HCT116 (cell line): ENCODE data around the gene AKNAD1. TPM values are rescaled to one million over a fixed set of nuclear protein-coding genes. Genes with fewer than 3 reads are reported as not detected.
A peak's percentile ranks its signal among the peaks of the same experiment; 100 is the strongest.

ENCODE experiments used
- ATAC-seq: fragments of 200-7000 bp; cut with Tn5 transposase; 2 replicates; pipeline ENCODE4 v1.9.1; 2020; ENCODE audit warnings: mild to moderate bottlenecking, moderate library complexity
- BruUV-seq: library from RNA; stranded (reverse); fragments of 400-500 nt; replicated peaks from 2 replicates; lab custom pipeline; 2021; lab: Mats Ljungman, UMichigan
- CTCF ChIA-PET: fragments of 300-600 bp; sonication (Branson Sonifier 250); formaldehyde crosslinking; loops from one replicate; lab custom pipeline; 2021; ENCODE audit warnings: antibody characterized with exemption; lab: Charles Lee
- POLR2A ChIA-PET: fragments of 300-600, 350-600 bp; sonication (Branson Sonifier 250); formaldehyde crosslinking; loops from one replicate; lab custom pipeline; 2021; ENCODE audit warnings: antibody characterized with exemption; lab: Charles Lee
- RAD21 ChIA-PET, 2 experiments: fragments of 300-600 bp; sonication (Branson Sonifier 250); formaldehyde crosslinking; loops; one replicate each; lab custom pipeline; 2023; ENCODE audit warnings: low total read pairs in 2 of 2; ENCODE audit not compliant: uncharacterized antibody in 2 of 2, unreplicated experiment in 2 of 2, low non-redundant PET in 1 of 2; lab: Charles Lee
- DNase-seq: peaks from one replicate; pipeline ENCODE4 v3.0.0-alpha.2; 2010; ENCODE audit warnings: low read depth, low spot score
- H2AFZ ChIP-seq: fragments of 200-600 bp; shearing (Covaris generic), sonication (generic); 2 replicates; pipeline ENCODE4 v1.6.1; 2017; ENCODE audit warnings: low read depth, mixed run types, mixed read lengths, antibody characterized with exemption, low read length; ENCODE audit not compliant: poor library complexity, severe bottlenecking
- H3K27ac ChIP-seq: 2 replicates; pipeline ENCODE4 v1.5.1; 2012; ENCODE audit warnings: low read depth, low read length
- H3K27me3 ChIP-seq: fragments of 200-600 bp; sonication (generic); 2 replicates; pipeline ENCODE4 v1.6.1; 2016; ENCODE audit warnings: mixed run types, low read length, mixed read lengths; ENCODE audit not compliant: insufficient read depth
- H3K36me3 ChIP-seq, 2 experiments: fragments of 200-500 bp in 1 of 2; fragments of 200-600 bp in 1 of 2; sonication (Bioruptor generic) in 1 of 2; sonication (generic) in 1 of 2; 2 replicates each; pipeline versions ENCODE4 v1.5.1 to v1.6.1; 2014 to 2016; ENCODE audit warnings: low read length in 2 of 2, inconsistent platforms in 1 of 2, mixed read lengths in 1 of 2, mixed run types in 1 of 2; ENCODE audit not compliant: insufficient read depth in 2 of 2, control insufficient read depth in 1 of 2
- H3K4me1 ChIP-seq, 2 experiments: fragments of 200-600 bp in 1 of 2; sonication (generic) in 1 of 2; 2 replicates each; pipeline versions ENCODE4 v1.5.1 to v1.6.1; 2012 to 2017; ENCODE audit warnings: low read length in 2 of 2, inconsistent platforms in 1 of 2, mild to moderate bottlenecking in 1 of 2, mixed read lengths in 1 of 2, mixed run types in 1 of 2, moderate library complexity in 1 of 2; ENCODE audit not compliant: insufficient read depth in 2 of 2, control insufficient read depth in 1 of 2
- H3K4me2 ChIP-seq: fragments of 200-600 bp; sonication (generic); 2 replicates; pipeline ENCODE4 v1.6.1; 2017; ENCODE audit warnings: mixed run types, low read length, mixed read lengths
- H3K4me3 ChIP-seq, 2 experiments: fragments of 200-600 bp in 1 of 2; sonication (generic) in 1 of 2; replicated peaks in 1 of 2; 2 replicates each; pipeline ENCODE4 v1.5.1; 2011 to 2016; ENCODE audit warnings: low read length in 2 of 2, control low read depth in 1 of 2, low read depth in 1 of 2, mild to moderate bottlenecking in 1 of 2, mixed read lengths in 1 of 2, mixed run types in 1 of 2
- H3K79me2 ChIP-seq: fragments of 200-600 bp; sonication (generic); 2 replicates; pipeline ENCODE4 v1.6.1; 2017; ENCODE audit warnings: mild to moderate bottlenecking, mixed run types, low read length, moderate library complexity, mixed read lengths; ENCODE audit not compliant: insufficient read depth
- H3K9ac ChIP-seq: fragments of 200-600 bp; sonication (generic); 2 replicates; pipeline ENCODE4 v1.6.1; 2016; ENCODE audit warnings: low read length, mixed read lengths
- H3K9me2 ChIP-seq: fragments of 200-600 bp; sonication (generic), shearing (Covaris generic); 2 replicates; pipeline ENCODE4 v1.6.1; 2017; ENCODE audit warnings: mixed run types, mild to moderate bottlenecking, moderate library complexity; ENCODE audit not compliant: insufficient read depth
- H3K9me3 ChIP-seq, 2 experiments: fragments of 200-500 bp in 1 of 2; fragments of 200-600 bp in 1 of 2; sonication (Bioruptor generic) in 1 of 2; sonication (generic) in 1 of 2; 2 replicates each; pipeline ENCODE4 v1.6.1; 2014 to 2017; ENCODE audit warnings: low read length in 2 of 2, mixed read lengths in 2 of 2, inconsistent platforms in 1 of 2, low read depth in 1 of 2, mild to moderate bottlenecking in 1 of 2, mixed run types in 1 of 2, moderate library complexity in 1 of 2; ENCODE audit not compliant: control insufficient read depth in 1 of 2, insufficient read depth in 1 of 2
- H4K20me1 ChIP-seq: fragments of 200-600 bp; sonication (generic), shearing (Covaris generic); 2 replicates; pipeline ENCODE4 v1.6.1; 2017; ENCODE audit warnings: mixed run types, mild to moderate bottlenecking, moderate library complexity; ENCODE audit not compliant: insufficient read depth
- CEBPB ChIP-seq: IDR thresholded peaks from 2 replicates; pipeline ENCODE4 v1.6.1; 2012; ENCODE audit warnings: low read depth
- EZH2 ChIP-seq: fragments of 200-600 bp; sonication (generic); IDR thresholded peaks from 2 replicates; pipeline ENCODE4 v1.6.1; 2017; ENCODE audit warnings: antibody characterized with exemption, mixed run types
- POLR2A ChIP-seq: IDR thresholded peaks from 2 replicates; pipeline ENCODE4 v1.7.0; 2011; ENCODE audit warnings: borderline replicate concordance; ENCODE audit not compliant: insufficient read depth, insufficient read length; ENCODE audit errors: extremely low read depth
- POLR2AphosphoS5 ChIP-seq: IDR thresholded peaks from 2 replicates; pipeline ENCODE4 v1.6.1; 2011; ENCODE audit warnings: mild to moderate bottlenecking, low read depth, low read length, moderate library complexity
- SIN3A ChIP-seq: IDR thresholded peaks from 2 replicates; pipeline ENCODE4 v1.6.1; 2012; ENCODE audit warnings: low read depth
- SP1 ChIP-seq: IDR thresholded peaks from 2 replicates; pipeline ENCODE4 v1.6.1; 2012; ENCODE audit warnings: low read depth
- ZFX ChIP-seq: fragments of 450-650 bp; IDR thresholded peaks from 2 replicates; pipeline ENCODE4 v1.6.1; 2017
- intact Hi-C: fragments of 100-400 bp; cut with micrococcal nuclease; formaldehyde crosslinking; loops from 2 replicates; pipeline ENCODE4 v1.10.0; 2022
- total RNA-seq: library from RNA; stranded (reverse); gene quantifications from one replicate; pipeline ENCODE4 v1.2.1, GENCODE V29; 2021; ENCODE audit not compliant: unreplicated experiment
- TF ChIP-seq, protein P1 (sequence below): IDR thresholded peaks from 2 replicates; pipeline ENCODE4 v1.6.1; 2012; ENCODE audit warnings: low read depth
- TF ChIP-seq, protein P2 (sequence below), 3 experiments: fragments of 200-600 bp in 1 of 3; sonication (generic) in 1 of 3; IDR thresholded peaks in 2 of 3; conservative IDR thresholded peaks in 1 of 3; 2 replicates each; pipeline ENCODE4 v1.5.1; 2012 to 2017; ENCODE audit warnings: low read depth in 2 of 3, low read length in 2 of 3, antibody characterized with exemption in 1 of 3, borderline replicate concordance in 1 of 3, control low read depth in 1 of 3, mild to moderate bottlenecking in 1 of 3, mixed read lengths in 1 of 3, mixed run types in 1 of 3, moderate library complexity in 1 of 3; ENCODE audit not compliant: insufficient read depth in 1 of 3
- TF ChIP-seq, protein P3 (sequence below): IDR thresholded peaks from 2 replicates; pipeline ENCODE4 v1.6.1; 2012
- TF ChIP-seq, protein P4 (sequence below): IDR thresholded peaks from 2 replicates; pipeline ENCODE4 v1.6.1; 2012

AKNAD1 gene
- total RNA-seq, 1 experiment from 2014 or later = 0.15 TPM

DNA sequence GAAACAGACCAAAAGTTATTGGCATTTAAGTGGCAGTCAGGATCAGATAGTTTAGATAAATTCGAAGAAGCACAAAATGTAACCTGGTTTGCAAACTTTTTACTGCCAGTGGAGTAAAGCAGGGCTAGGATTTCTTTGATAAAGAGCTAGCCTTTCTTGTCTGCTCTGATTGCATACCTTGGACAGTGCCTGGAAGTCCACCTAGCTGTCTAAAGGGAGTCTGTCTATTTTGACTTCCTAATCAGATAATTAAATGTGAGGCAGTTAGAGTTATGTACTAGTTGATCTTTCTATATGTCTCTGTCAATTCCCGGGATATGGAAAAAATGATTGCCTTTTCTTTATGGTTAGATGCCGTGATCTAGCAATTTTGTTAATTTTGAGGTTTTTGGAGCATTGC, 24.0 kb upstream of the AKNAD1 start:
- ChIA-PET RAD21 (no interaction called here), POLR2A (no interaction called here), CTCF (no interaction called here)
- H3K9ac ChIP-seq = no peak overlapping the region
- H3K4me2 ChIP-seq = no peak overlapping the region
- H3K27ac ChIP-seq = no peak overlapping the region
- H3K9me2 ChIP-seq = no peaks in the 10 kb centered on the region
- intact Hi-C loops = no loop called here
- ATAC-seq (no peak), DNase-seq (no peak)
- no peaks in the 10 kb centered on the region for H3K27me3 ChIP-seq
- H3K9me3 ChIP-seq = no peaks in the 10 kb centered on the region
- peaks cover 0 to 27% of the 10 kb centered on the region in 2 experiments; a peak in 2 of 4 replicates for H3K4me1 ChIP-seq
- H2AFZ ChIP-seq = no peak overlapping the region
- no peak overlapping the region for H3K4me3 ChIP-seq
- no peaks in the 10 kb centered on the region for H3K36me3 ChIP-seq
- peaks cover 88% of the 10 kb centered on the region for H3K79me2 ChIP-seq
- no peak for TF ChIP-seq POLR2A
- TF ChIP-seq CEBPB = no peak
- TF ChIP-seq, protein P1, sequence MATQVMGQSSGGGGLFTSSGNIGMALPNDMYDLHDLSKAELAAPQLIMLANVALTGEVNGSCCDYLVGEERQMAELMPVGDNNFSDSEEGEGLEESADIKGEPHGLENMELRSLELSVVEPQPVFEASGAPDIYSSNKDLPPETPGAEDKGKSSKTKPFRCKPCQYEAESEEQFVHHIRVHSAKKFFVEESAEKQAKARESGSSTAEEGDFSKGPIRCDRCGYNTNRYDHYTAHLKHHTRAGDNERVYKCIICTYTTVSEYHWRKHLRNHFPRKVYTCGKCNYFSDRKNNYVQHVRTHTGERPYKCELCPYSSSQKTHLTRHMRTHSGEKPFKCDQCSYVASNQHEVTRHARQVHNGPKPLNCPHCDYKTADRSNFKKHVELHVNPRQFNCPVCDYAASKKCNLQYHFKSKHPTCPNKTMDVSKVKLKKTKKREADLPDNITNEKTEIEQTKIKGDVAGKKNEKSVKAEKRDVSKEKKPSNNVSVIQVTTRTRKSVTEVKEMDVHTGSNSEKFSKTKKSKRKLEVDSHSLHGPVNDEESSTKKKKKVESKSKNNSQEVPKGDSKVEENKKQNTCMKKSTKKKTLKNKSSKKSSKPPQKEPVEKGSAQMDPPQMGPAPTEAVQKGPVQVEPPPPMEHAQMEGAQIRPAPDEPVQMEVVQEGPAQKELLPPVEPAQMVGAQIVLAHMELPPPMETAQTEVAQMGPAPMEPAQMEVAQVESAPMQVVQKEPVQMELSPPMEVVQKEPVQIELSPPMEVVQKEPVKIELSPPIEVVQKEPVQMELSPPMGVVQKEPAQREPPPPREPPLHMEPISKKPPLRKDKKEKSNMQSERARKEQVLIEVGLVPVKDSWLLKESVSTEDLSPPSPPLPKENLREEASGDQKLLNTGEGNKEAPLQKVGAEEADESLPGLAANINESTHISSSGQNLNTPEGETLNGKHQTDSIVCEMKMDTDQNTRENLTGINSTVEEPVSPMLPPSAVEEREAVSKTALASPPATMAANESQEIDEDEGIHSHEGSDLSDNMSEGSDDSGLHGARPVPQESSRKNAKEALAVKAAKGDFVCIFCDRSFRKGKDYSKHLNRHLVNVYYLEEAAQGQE = peak; percentile 53
- TF ChIP-seq EZH2 = no peak
- H4K20me1 ChIP-seq = no peaks in the 10 kb centered on the region; the same call in 1 of the 2 replicates
- no TSS peak for BruUV-seq

DNA sequence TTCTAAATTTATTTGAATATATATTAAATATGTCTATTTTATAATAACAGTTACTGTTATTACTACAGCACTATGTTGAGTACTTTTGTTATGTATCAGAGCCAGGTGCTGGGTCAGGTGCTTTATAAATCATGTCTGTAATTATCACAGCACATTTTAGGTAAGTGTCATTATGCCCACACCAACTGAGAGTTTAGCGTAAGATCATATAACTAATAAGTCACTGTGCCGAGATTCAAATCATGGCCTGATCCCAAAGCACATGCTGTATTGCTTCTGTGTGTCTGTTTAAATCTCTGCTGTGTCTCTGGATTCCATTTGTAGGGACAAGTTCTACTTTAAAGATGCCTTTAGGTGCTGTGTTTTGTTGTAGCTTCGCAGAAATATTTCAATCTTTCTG, 21.8 kb upstream of the AKNAD1 start:
- H4K20me1 ChIP-seq = no peaks in the 10 kb centered on the region; the same call in 1 of the 2 replicates
- no peaks in the 10 kb centered on the region for H3K27me3 ChIP-seq
- no peak overlapping the region for H2AFZ ChIP-seq
- H3K4me2 ChIP-seq = peak overlapping the region; percentile 26; the same call in 1 of the 2 replicates
- POLR2A ChIA-PET = no interaction called here
- no peak overlapping the region for H3K4me3 ChIP-seq
- intact Hi-C loops = loop anchor here (5.0 kb wide), 1 partner anchor 51 kb away; no protein-coding TSS in a partner anchor
- CTCF ChIA-PET = no interaction called here
- BruUV-seq = no TSS peak
- TF ChIP-seq, protein P2, sequence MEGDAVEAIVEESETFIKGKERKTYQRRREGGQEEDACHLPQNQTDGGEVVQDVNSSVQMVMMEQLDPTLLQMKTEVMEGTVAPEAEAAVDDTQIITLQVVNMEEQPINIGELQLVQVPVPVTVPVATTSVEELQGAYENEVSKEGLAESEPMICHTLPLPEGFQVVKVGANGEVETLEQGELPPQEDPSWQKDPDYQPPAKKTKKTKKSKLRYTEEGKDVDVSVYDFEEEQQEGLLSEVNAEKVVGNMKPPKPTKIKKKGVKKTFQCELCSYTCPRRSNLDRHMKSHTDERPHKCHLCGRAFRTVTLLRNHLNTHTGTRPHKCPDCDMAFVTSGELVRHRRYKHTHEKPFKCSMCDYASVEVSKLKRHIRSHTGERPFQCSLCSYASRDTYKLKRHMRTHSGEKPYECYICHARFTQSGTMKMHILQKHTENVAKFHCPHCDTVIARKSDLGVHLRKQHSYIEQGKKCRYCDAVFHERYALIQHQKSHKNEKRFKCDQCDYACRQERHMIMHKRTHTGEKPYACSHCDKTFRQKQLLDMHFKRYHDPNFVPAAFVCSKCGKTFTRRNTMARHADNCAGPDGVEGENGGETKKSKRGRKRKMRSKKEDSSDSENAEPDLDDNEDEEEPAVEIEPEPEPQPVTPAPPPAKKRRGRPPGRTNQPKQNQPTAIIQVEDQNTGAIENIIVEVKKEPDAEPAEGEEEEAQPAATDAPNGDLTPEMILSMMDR (IDR thresholded peaks at IDR 0.05 in 2 of 3, conservative IDR thresholded peaks at IDR 0.05 in 1 of 3; ENCODE audit: borderline replicate concordance in 1 of 3, insufficient read depth in 1 of 3, low read depth in 2 of 3, low read length in 2 of 3) = no peak
- no peak for TF ChIP-seq POLR2AphosphoS5
- TF ChIP-seq, protein P3, sequence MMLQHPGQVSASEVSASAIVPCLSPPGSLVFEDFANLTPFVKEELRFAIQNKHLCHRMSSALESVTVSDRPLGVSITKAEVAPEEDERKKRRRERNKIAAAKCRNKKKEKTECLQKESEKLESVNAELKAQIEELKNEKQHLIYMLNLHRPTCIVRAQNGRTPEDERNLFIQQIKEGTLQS = no peak
- TF ChIP-seq SP1 = no peak
- TF ChIP-seq SIN3A = no peak
- TF ChIP-seq EZH2 = no peak
- TF ChIP-seq, protein P4, sequence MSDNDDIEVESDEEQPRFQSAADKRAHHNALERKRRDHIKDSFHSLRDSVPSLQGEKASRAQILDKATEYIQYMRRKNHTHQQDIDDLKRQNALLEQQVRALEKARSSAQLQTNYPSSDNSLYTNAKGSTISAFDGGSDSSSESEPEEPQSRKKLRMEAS = no peak
- TF ChIP-seq ZFX = no peak
- H3K36me3 ChIP-seq = no peaks in the 10 kb centered on the region
- H3K9me3 ChIP-seq = no peaks in the 10 kb centered on the region
- no peak overlapping the region for H3K9ac ChIP-seq
- peaks cover 67% of the 10 kb centered on the region for H3K79me2 ChIP-seq
- no peak overlapping the region for H3K27ac ChIP-seq
- no peak for DNase-seq
- no peaks in the 10 kb centered on the region for H3K9me2 ChIP-seq
- H3K4me1 ChIP-seq = peaks cover 0 to 27% of the 10 kb centered on the region in 2 experiments; a peak in 2 of 4 replicates
- no peak for ATAC-seq
- RAD21 ChIA-PET = no interaction called here
